HG02798 (cell line): ENCODE measurements around the gene TRMT13.

Source experiments
- ATAC-seq: cut with Tn5 transposase; IDR thresholded peaks from one replicate; pipeline ENCODE4 v1.9.1; 2021; ENCODE audit warnings: mild to moderate bottlenecking; ENCODE audit not compliant: unreplicated experiment, poor library complexity

The TRMT13 gene, protein sequence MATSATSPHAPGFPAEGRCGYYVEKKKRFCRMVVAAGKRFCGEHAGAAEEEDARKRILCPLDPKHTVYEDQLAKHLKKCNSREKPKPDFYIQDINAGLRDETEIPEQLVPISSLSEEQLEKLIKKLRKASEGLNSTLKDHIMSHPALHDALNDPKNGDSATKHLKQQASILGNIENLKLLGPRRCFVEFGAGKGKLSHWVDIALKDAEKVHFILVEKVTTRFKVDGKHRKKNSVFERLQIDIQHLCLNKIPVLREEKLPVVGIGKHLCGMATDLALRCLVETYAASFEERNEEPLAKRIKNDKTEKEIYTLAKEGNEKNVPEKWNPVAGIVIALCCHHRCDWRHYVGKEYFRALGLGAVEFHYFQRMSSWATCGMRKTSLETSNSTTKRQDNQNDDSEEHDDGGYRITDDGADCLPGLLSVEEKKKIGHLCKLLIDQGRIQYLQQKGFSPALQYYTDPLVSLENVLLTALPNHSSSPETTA

DNA sequence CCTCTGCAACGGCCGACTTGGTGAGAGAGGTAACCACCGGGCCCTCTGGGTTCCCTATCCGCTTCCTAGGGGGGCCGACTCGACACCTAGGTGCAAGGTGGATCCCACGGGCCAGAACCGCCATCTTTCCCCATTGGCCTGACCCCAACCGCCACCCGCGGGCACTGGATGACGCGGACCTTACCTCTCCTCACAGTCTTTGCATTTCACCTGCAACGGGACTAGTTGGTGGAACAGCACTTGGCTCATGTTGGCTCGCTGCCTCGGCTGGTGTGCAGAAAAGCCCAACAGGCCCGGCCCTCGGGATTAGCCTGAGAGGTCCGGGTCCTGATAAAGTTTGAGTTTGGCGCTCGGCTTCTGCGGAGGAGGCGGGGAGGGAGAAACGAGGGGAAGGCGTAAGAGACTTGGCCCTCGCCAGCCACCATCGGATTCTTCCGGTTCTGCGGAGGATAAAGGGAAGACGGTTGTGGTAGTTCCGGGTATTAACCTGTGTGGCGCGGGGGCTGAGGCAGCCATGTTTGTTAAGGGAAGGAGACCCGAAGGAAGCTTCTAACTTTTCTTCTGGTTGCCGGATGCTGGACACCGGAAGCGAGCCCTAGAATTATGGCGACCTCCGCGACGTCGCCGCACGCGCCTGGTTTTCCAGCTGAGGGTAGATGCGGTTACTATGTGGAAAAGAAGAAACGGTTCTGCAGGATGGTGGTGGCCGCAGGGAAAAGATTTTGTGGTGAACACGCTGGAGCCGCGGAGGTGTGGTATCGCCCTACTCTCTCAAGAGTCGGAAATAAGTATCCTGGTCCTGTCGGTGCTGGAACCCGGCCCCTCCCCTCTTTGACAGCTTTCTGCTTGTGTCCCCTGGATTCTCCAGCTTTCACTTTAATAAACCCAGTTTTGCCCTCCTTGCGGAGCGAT lies at the start of gene TRMT13, which contains the start of gene SASS6:
Gene TRMT13 (plus strand): TSS at position 598 of the 912 bp plus-strand sequence. CDS start 6 bp downstream, at position 604.
Gene SASS6 (minus strand): TSS at position 365 of the 912 bp plus-strand sequence. CDS start 116 bp downstream, at position 249.
- ATAC-seq, result peak; percentile 93

- no peak for ATAC-seq
These were observed 45.6 kb upstream of the TRMT13 start for GRCh38 chr1:100087396-100087795.

DNA sequence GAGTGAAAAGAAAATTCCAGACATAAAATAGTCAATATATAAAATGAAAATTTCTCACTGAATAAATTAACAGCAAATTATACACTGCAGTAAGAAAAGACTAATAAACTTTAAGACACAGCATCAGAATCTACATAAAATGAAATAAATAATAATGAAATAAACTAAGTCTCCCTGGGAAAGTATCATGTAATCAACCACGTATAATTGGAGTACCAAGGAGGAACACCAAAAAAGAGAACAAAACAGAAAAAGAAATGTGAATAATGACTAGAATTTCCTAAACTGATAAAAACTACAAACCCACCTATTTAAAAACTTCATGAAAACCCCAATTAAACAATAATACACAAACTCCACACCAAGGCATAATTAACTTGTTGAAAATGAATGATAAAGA lies 43.9 kb upstream of the TRMT13 start:
- no peak for ATAC-seq

- no peak for ATAC-seq
These were observed 42.5 kb upstream of the TRMT13 start for GRCh38 chr1:100090471-100090870.

- ATAC-seq, result no peak
These were observed 32.8 kb upstream of the TRMT13 start for GRCh38 chr1:100100202-100100601.

- ATAC-seq, result no peak
These were observed 31.4 kb upstream of the TRMT13 start for GRCh38 chr1:100101564-100101963.

DNA sequence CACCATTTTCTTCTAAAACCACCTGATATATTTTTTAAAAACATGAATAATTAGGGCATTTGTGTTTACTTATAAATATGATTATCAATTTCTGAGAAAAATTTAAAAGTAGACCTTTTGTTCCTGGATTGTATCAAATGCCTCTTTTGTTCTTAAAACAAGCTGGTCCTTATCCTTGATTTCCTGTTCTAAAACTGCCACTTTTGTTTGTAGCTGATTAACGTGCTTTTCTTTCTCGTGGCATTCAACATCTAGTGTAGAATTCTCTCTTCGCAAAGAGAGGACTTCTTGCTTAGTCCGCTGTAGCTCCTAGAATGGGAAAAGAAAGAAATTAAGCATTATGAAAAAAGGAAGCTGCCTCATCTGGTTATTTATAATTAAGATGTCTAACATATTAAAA lies 25.3 kb upstream of the TRMT13 start:
- no peak for ATAC-seq

GRCh38 chr1:100109554-100110066 lies 23.4 kb upstream of the TRMT13 start:
- ATAC-seq, result no peak

DNA sequence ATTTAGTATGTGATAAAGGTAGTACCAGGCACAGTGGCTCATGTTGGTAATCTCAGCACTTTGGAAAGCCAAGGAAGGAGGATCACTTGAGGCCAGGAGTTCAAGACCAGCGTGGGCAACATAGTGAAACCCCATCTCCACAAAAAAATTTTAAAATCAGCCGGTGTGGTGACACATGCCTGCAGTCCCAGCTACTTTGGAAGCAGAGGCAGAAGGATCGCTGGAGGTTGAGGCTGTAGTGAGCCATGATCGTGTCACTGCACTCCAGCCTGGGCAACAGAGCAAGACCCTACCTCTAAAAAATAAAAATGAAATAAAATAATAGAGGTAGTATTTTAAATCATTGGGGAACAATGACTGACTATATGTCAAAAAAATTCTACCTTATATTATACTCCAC lies 17.4 kb upstream of the TRMT13 start:
- no peak for ATAC-seq

DNA sequence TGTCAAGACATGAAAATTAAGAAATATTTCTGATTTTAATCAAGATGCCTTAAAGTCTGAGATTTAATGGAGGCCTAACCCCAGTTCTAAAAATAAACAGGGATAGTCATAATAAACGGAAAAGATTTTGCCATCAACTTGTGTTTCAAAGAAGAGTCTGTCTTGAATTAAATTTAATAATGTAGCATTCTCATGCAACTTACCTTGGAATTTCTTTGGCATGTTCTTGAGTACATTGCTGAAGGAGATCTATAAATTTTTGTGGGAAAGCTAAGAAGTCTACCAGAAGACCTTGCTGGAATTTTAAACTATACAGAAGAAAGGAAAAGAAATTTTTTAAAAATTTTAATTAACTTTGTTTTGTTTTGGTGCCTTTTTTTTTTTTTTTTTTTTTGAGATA lies 10.8 kb upstream of the TRMT13 start:
- ATAC-seq, result no peak

- no peak for ATAC-seq
These were observed 5.7 kb upstream of the TRMT13 start for GRCh38 chr1:100127226-100127625.

GRCh38 chr1:100130552-100131077 lies 2.3 kb upstream of the TRMT13 start:
- no peak for ATAC-seq

DNA sequence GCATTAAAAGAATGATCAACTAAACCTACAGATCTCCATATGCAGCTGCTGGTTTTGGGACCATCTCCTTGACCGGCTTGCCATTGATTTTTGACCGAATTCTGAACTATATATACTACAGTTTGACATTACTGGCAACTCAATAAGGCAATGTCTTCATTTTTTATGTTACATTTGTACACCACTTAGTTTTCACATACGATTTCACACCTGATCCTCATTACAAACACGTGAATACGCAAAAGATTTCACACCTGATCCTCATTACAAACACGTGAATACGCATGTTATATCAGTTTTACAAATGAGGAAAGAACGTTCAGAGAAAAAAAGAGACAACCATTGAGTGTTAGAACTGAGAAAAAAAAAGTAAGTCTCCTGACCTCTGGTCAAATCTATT lies 1.3 kb upstream of the TRMT13 start:
- no peak for ATAC-seq

DNA sequence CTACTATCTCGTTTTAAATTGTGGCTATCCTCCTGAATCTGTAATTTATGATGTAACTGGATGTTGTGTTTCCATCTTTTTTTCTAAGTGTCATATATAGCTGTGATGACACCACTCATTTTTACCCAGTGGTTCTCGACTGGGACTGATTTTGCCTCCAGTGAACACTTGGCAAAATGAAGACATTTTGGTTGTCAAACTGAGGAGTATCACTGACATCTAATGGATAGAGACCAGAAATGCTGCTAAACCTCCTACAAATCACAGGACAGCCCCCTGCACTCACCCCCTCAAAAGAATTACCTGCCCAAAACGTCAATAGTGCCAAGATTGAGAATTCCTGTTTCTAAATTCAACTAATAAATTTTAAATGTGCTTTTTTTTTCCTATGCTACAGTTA lies 1.9 kb downstream of the TRMT13 start:
- no peak for ATAC-seq

GRCh38 chr1:100137602-100138001 lies 4.6 kb downstream of the TRMT13 start:
- no peak for ATAC-seq

- ATAC-seq, result no peak
These were observed 8.2 kb downstream of the TRMT13 start for GRCh38 chr1:100141192-100141591.

DNA sequence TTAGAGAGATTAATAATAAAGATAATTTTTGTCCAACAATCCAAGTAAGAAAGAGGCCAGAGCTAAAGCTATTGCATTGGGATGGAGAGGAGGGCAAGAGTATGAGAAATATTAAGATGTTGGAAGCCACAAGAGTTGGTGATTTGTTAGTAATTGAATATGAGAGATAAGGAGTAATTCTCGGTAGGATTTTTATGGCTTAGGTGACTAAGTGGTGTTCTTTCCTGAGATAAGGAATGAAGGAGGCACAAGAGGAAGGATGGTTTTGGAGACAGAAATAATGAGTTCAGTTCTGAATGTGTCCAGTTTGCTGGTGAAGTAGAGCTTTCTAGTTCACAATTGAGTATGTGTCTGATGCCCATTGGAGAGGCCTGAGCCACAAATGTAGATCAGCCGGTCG lies 9.4 kb downstream of the TRMT13 start:
- ATAC-seq, result no peak

GRCh38 chr1:100145116-100145515 lies 12.2 kb downstream of the TRMT13 start:
- ATAC-seq, result no peak

DNA sequence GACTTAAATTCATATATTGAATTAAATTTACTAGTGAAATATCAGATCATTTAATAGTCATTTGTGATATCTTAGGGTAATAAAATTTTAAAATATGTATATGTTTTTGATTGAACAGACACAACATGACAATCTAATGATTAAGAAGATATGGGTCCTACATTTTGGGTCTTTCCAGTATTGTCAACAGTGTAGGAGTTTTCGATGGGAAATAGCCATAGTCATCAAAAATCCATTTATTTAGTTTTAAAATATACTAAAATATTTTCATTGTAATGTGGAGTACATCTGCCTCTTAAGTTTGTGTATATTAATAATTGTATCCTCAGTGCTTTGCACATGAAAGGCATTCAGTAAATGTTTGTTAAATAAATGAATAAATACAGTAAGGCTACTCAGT lies 14.0 kb downstream of the TRMT13 start:
- no peak for ATAC-seq

DNA sequence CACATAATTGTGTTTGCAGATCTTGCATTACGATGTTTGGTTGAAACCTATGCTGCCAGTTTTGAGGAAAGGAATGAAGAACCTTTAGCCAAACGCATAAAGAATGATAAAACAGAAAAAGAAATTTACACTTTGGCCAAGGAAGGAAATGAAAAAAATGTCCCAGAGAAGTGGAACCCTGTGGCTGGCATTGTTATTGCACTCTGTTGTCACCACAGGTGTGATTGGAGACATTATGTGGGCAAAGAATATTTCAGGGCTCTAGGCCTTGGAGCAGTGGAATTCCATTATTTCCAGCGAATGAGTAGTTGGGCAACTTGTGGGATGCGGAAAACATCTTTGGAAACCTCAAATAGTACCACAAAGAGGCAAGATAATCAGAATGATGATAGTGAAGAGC lies 14.9 kb downstream of the TRMT13 start:
- ATAC-seq, result no peak

- no peak for ATAC-seq
These were observed 18.7 kb downstream of the TRMT13 start for GRCh38 chr1:100151679-100152078.
